ENCODE measurements around the gene SYT10.

The SYT10 gene

GRCh38 chr12:33330940-33331339, 108.7 kb downstream of the SYT10 start:
- DNase-seq = no peak
